Transverse colon (tissue), 3 donors: ENCODE data around the gene CDKAL1.

Experiments
- EP300 ChIP-seq: sonication (generic); formaldehyde crosslinking; IDR thresholded peaks from one replicate; pipeline ENCODE4 v1.6.1; 2017; ENCODE audit warnings: antibody characterized with exemption, low read depth
- TF ChIP-seq, protein P1 (sequence below), 5 experiments: fragments of 200-600 bp in 3 of 5; fragments of 450-650 bp in 2 of 5; sonication (generic) in 3 of 5; IDR thresholded peaks; 1 replicate in 2 of 5; 2 replicates in 3 of 5; pipeline ENCODE4 v1.5.1; 2016 to 2017; ENCODE audit warnings: antibody characterized with exemption in 5 of 5, inconsistent platforms in 3 of 5, mild to moderate bottlenecking in 2 of 5, moderate library complexity in 1 of 5

DNA sequence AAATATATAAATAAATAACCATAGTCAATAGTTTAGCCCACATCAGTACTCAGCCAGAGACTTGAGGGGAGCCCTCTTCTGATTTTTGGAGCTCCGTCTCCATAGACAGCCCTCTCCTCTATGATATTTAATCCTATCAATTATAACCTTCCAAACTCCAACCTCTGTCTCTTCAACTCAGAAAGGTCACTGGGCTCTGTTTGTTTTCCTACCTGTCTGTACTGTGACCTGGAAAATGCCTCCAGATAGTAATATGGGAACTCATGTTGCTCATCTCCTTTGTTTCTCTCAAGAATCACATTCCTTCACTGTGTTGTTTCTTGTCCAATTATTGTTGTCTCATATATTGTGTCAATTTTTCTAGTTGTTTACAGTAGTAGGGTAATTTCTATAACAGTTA lies 409.7 kb downstream of the CDKAL1 start:
- TF ChIP-seq, protein P1, sequence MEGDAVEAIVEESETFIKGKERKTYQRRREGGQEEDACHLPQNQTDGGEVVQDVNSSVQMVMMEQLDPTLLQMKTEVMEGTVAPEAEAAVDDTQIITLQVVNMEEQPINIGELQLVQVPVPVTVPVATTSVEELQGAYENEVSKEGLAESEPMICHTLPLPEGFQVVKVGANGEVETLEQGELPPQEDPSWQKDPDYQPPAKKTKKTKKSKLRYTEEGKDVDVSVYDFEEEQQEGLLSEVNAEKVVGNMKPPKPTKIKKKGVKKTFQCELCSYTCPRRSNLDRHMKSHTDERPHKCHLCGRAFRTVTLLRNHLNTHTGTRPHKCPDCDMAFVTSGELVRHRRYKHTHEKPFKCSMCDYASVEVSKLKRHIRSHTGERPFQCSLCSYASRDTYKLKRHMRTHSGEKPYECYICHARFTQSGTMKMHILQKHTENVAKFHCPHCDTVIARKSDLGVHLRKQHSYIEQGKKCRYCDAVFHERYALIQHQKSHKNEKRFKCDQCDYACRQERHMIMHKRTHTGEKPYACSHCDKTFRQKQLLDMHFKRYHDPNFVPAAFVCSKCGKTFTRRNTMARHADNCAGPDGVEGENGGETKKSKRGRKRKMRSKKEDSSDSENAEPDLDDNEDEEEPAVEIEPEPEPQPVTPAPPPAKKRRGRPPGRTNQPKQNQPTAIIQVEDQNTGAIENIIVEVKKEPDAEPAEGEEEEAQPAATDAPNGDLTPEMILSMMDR (IDR thresholded peaks at IDR 0.05), result no peak
- no peak for TF ChIP-seq EP300
